Activated CD8-positive, alpha-beta T cell treated with anti-CD3 and anti-CD28 coated beads for 36 hours (primary cell): ENCODE measurements around the gene BUB1B. TPM values are rescaled to one million over a fixed set of nuclear protein-coding genes. Genes with fewer than 3 reads are reported as not detected.

Experiments used
- ATAC-seq: fragments of 200-7000 bp; cut with Tn5 transposase; one replicate; pipeline ENCODE4 v1.10.0; 2021; ENCODE audit warnings: mild to moderate bottlenecking, moderate library complexity
- CTCF ChIA-PET: fragments of 350-600 bp; sonication (Branson Sonifier 250); formaldehyde crosslinking; loops from one replicate; lab custom pipeline; 2021; ENCODE audit warnings: antibody characterized with exemption; lab: Charles Lee
- POLR2A ChIA-PET: fragments of 350-600 bp; sonication (Branson Sonifier 250); formaldehyde crosslinking; loops from one replicate; lab custom pipeline; 2021; ENCODE audit warnings: antibody characterized with exemption; lab: Charles Lee
- DNase-seq: peaks from one replicate; pipeline ENCODE4 v3.0.0-alpha.2; 2020
- H3K27ac Mint-ChIP-seq: one replicate; pipeline ENCODE4 v1.8.0; 2021; ENCODE audit warnings: mild to moderate bottlenecking, mixed read lengths
- H3K27me3 Mint-ChIP-seq: one replicate; pipeline ENCODE4 v1.8.0; 2021; ENCODE audit warnings: mixed read lengths
- H3K36me3 Mint-ChIP-seq: one replicate; pipeline ENCODE4 v1.8.0; 2021; ENCODE audit warnings: low read depth, mixed read lengths
- H3K4me1 Mint-ChIP-seq: one replicate; pipeline ENCODE4 v1.8.0; 2021; ENCODE audit warnings: low read depth, mixed read lengths
- H3K4me3 Mint-ChIP-seq: one replicate; pipeline ENCODE4 v1.8.0; 2021; ENCODE audit warnings: mild to moderate bottlenecking, moderate library complexity, mixed read lengths
- H3K9me3 Mint-ChIP-seq: one replicate; pipeline ENCODE4 v1.8.0; 2021; ENCODE audit warnings: mixed read lengths
- CTCF ChIP-seq: fragments of 200-600 bp; IDR thresholded peaks from one replicate; pipeline ENCODE4 v1.8.0; 2022; ENCODE audit warnings: antibody characterized with exemption, mild to moderate bottlenecking
- intact Hi-C: fragments of 100-400 bp; cut with micrococcal nuclease; formaldehyde crosslinking; loops from one replicate; pipeline ENCODE4 v1.10.0; 2022
- total RNA-seq, 2 experiments: library from RNA; stranded (reverse); gene quantifications; one replicate each; pipeline ENCODE4 v1.2.3, GENCODE V29; 2021

Gene BUB1B
- total RNA-seq, 2 experiments from 2014 or later, result 79.6 to 82.5 TPM

GRCh38 chr15:40244961-40245523 is 84.2 kb downstream of the BUB1B start:
- ATAC-seq (no peak), DNase-seq (no peak)
- Mint-ChIP-seq H3K9me3 (no peaks in the 10 kb centered on the region), H3K27me3 (no peaks in the 10 kb centered on the region), H3K4me3 (no peak overlapping the region), H3K36me3 (no peaks in the 10 kb centered on the region), H3K27ac (no peak overlapping the region), H3K4me1 (no peaks in the 10 kb centered on the region)
- ChIA-PET CTCF (interaction anchor here (1.0 to 3.0 kb wide), 3 partner anchors 27 to 34 kb away, joined by 3 to 10 read pairs (median 4); no protein-coding TSS in a partner anchor), POLR2A (no interaction called here)
- no peak for TF ChIP-seq CTCF
- intact Hi-C loops, result no loop called here

GRCh38 chr15:40245666-40246450 is 85.0 kb downstream of the BUB1B start:
- no peak for TF ChIP-seq CTCF
- H3K27ac Mint-ChIP-seq, result no peak overlapping the region
- H3K27me3 Mint-ChIP-seq, result peaks cover 2% of the 10 kb centered on the region
- intact Hi-C loops, result no loop called here
- DNase-seq (no peak), ATAC-seq (no peak)
- H3K4me1 Mint-ChIP-seq, result no peaks in the 10 kb centered on the region
- no peaks in the 10 kb centered on the region for H3K36me3 Mint-ChIP-seq
- ChIA-PET CTCF (interaction anchor here (1.4 to 3.0 kb wide), 2 partner anchors 28 to 29 kb away, joined by 4 to 10 read pairs; no protein-coding TSS in a partner anchor), POLR2A (no interaction called here)
- no peak overlapping the region for H3K4me3 Mint-ChIP-seq
- H3K9me3 Mint-ChIP-seq, result no peaks in the 10 kb centered on the region

- H3K27ac Mint-ChIP-seq, result no peak overlapping the region
Observed at GRCh38 chr15:40246496-40247280, 85.8 kb downstream of the BUB1B start.

GRCh38 chr15:40247406-40247971 is 86.6 kb downstream of the BUB1B start:
- no peak for ATAC-seq
- intact Hi-C loops, result no loop called here
- Mint-ChIP-seq H3K27me3 (peaks cover 13% of the 10 kb centered on the region), H3K4me3 (no peak overlapping the region), H3K4me1 (no peaks in the 10 kb centered on the region), H3K36me3 (no peaks in the 10 kb centered on the region), H3K9me3 (no peaks in the 10 kb centered on the region), H3K27ac (no peak overlapping the region)
- POLR2A ChIA-PET, result interaction anchor here (0.8 to 1.1 kb wide), 3 partner anchors 8 to 48 kb away, joined by 3 read pairs; partner anchors contain the start of gene PAK6
- CTCF ChIA-PET, result interaction anchor here (0.9 to 1.4 kb wide), 4 partner anchors 27 to 268 kb away, joined by 3 to 6 read pairs (median 3); no protein-coding TSS in a partner anchor
- TF ChIP-seq CTCF, result no peak
- no peak for DNase-seq

More at GRCh38 chr15:40246496-40247280, 85.8 kb downstream of the BUB1B start:
- ATAC-seq (no peak), DNase-seq (no peak)
- Mint-ChIP-seq H3K36me3 (no peaks in the 10 kb centered on the region), H3K4me1 (no peaks in the 10 kb centered on the region), H3K9me3 (no peaks in the 10 kb centered on the region), H3K27me3 (peaks cover 9% of the 10 kb centered on the region), H3K4me3 (no peak overlapping the region)
- CTCF ChIA-PET, result interaction anchor here (0.9 to 1.4 kb wide), 3 partner anchors 28 to 267 kb away, joined by 3 read pairs; no protein-coding TSS in a partner anchor
- intact Hi-C loops, result no loop called here
- no peak for TF ChIP-seq CTCF
- POLR2A ChIA-PET, result interaction anchor here (0.8 to 1.1 kb wide), 3 partner anchors 8 to 49 kb away, joined by 3 read pairs; partner anchors contain the start of gene PAK6
